Upper lobe of left lung (tissue), 6 donors: Measurements from ENCODE around the gene UXS1. TPM values are rescaled to one million over a fixed set of nuclear protein-coding genes. Genes with fewer than 3 reads are reported as not detected.
A peak's percentile ranks its signal among the peaks of the same experiment; 100 is the strongest.
"Not testable (repeated sequence)": the region's sequence is repeated elsewhere in the genome, so short reads cannot be mapped to it uniquely, and the experiment has no call there.

ENCODE experiments used
- ATAC-seq, 2 donors: fragments of 200-7000 bp; cut with Tn5 transposase; one replicate each; pipeline ENCODE4 v1.9.1; 2022; ENCODE audit warnings: mild to moderate bottlenecking in 2 of 2, moderate library complexity in 2 of 2; ENCODE audit not compliant: low FRiP score in 2 of 2
- DNase-seq, 2 donors: peaks; one replicate each; pipeline ENCODE4 v3.0.0-alpha.2; 2019 to 2020
- H3K27ac ChIP-seq, 4 donors: fragments of 200-600 bp; sonication (generic); one replicate each; pipeline ENCODE4 v1.5.1; 2016 to 2019
- H3K27me3 ChIP-seq, 4 donors: fragments of 200-600 bp; sonication (generic); one replicate each; pipeline ENCODE4 v1.5.1; 2017 to 2019
- H3K36me3 ChIP-seq, 4 donors: fragments of 200-600 bp; sonication (generic); one replicate each; pipeline ENCODE4 v1.5.1; 2016 to 2019
- H3K4me1 ChIP-seq, 4 donors: fragments of 200-600 bp; sonication (generic); one replicate each; pipeline ENCODE4 v1.5.1; 2018 to 2019
- H3K4me3 ChIP-seq, 4 donors: fragments of 200-600 bp; sonication (generic); one replicate each; pipeline ENCODE4 v1.5.1; 2017 to 2019; ENCODE audit warnings: mild to moderate bottlenecking in 2 of 4, moderate library complexity in 1 of 4
- H3K9me3 ChIP-seq, 4 donors: fragments of 200-600 bp; sonication (generic); one replicate each; pipeline ENCODE4 v1.5.1; 2018 to 2019
- EP300 ChIP-seq, 4 donors: sonication (generic); formaldehyde crosslinking; IDR thresholded peaks; one replicate each; pipeline ENCODE4 v1.5.1; 2017; ENCODE audit warnings: antibody characterized with exemption in 4 of 4, control low read depth in 2 of 4
- POLR2A ChIP-seq, 4 donors: fragments of 450-650 bp; IDR thresholded peaks; one replicate each; pipeline ENCODE4 v1.5.1; 2016 to 2017; ENCODE audit warnings: antibody characterized with exemption in 4 of 4, mild to moderate bottlenecking in 2 of 4
- POLR2AphosphoS5 ChIP-seq, 2 donors: sonication (generic); formaldehyde crosslinking; IDR thresholded peaks; one replicate each; pipeline ENCODE4 v1.5.1; 2017; ENCODE audit warnings: antibody characterized with exemption in 2 of 2
- WGBS, 2 donors: methylation state at CpG; one replicate each; pipeline ENCODE4 v1.1.5; 2017 to 2018; 5-methylcytosine and 5-hydroxymethylcytosine counted together
- total RNA-seq, 6 donors: library from RNA; depleted of rRNA in 4 of 6; stranded (reverse); fragments of >200 nt in 4 of 6; gene quantifications; one replicate each; pipeline versions ENCODE4 v1.1.0 to v1.2.1, GENCODE V29; 2016 to 2021
- TF ChIP-seq, protein P1 (sequence below), 6 experiments: fragments of 450-650 bp in 4 of 6; fragments of 200-600 bp in 2 of 6; sonication (generic) in 2 of 6; IDR thresholded peaks; one replicate each; pipeline ENCODE4 v1.5.1; 2016 to 2019; ENCODE audit warnings: antibody characterized with exemption in 6 of 6
- donor health status: DM: no; HTN: no; CAD: no; lungs with moderate emphysema.
- donor health status: DM: no; HTN: yes; CAD: no; lungs with severe emphysema.

The UXS1 gene
- 100 to 1,000 TPM in 3 of 6 donors, 10 to 100 TPM in 3; 53.1 to 183 (median 93.5) TPM for total RNA-seq

DNA sequence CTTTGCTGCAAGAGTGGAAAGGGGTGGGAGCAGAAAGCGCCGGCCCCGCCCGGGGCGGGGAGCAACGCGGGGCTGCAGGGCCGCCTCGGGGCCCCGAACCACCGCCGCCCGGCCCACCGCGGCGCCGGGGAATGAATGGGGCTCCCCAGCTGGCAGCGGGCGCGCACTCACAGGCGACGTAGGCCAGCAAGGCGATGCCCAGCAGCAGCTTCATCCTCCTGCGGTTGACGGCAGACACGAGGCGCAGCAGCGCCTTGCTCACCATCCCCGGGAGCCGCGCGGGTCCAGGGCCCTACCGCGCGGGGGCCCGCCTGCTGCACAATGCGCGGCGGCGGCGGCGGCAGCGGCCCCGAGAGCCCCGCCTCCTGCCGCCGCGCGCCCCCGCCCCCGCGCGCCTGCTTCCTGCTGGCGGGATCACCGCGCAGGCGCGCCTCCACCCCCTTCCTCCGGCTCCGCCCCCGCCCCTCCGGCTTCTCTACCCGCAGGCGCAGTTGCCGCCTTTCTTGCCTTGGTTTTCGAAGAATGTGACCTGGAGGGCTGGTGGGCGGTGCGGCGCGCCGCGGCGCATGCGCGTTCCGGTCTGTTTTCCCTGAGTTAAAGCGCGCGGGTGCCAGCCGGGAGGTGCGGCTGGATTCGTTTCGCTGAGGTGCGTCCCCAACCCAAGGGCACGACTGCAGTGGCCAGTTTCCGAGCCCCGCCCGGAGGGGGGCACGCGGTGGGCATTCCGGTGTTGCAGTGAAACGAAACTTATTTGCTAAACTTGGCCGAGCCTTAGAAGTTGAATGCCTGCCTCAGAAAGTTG, at the start of gene UXS1:
TSS of gene UXS1 (minus strand) at position 325 of the 802 bp plus-strand sequence. CDS start at position 265, 60 bp downstream.
- peak within 1 kb of the TSS; percentile 81 to 95 (median 90) for H3K27ac ChIP-seq
- no peaks in the 10 kb centered on the region for H3K36me3 ChIP-seq
- H3K9me3 ChIP-seq: no peaks in the 10 kb centered on the region
- peak; percentile 99 to 100 for DNase-seq
- H3K4me1 ChIP-seq: peaks cover 19 to 42% (median 29%) of the 10 kb centered on the region in 4 donors
- H3K4me3 ChIP-seq: peak within 1 kb of the TSS; percentile 90 to 97 (median 96)
- WGBS, 2 donors: 0% methylated on average over 2 to 26 of the region's 93 CpGs
- TF ChIP-seq, protein P1, sequence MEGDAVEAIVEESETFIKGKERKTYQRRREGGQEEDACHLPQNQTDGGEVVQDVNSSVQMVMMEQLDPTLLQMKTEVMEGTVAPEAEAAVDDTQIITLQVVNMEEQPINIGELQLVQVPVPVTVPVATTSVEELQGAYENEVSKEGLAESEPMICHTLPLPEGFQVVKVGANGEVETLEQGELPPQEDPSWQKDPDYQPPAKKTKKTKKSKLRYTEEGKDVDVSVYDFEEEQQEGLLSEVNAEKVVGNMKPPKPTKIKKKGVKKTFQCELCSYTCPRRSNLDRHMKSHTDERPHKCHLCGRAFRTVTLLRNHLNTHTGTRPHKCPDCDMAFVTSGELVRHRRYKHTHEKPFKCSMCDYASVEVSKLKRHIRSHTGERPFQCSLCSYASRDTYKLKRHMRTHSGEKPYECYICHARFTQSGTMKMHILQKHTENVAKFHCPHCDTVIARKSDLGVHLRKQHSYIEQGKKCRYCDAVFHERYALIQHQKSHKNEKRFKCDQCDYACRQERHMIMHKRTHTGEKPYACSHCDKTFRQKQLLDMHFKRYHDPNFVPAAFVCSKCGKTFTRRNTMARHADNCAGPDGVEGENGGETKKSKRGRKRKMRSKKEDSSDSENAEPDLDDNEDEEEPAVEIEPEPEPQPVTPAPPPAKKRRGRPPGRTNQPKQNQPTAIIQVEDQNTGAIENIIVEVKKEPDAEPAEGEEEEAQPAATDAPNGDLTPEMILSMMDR (IDR thresholded peaks at IDR 0.05): peak in 1 of 6 experiments; percentile 35
- TF ChIP-seq POLR2AphosphoS5 (IDR thresholded peaks at IDR 0.05) (peak in 1 of 2 donors; percentile 86), EP300 (IDR thresholded peaks at IDR 0.05) (peak in 1 of 4 donors; percentile 63), POLR2A (IDR thresholded peaks at IDR 0.05) (peak in 3 of 4 donors; percentile 25 to 76 (median 45))
- no peaks in the 10 kb centered on the region for H3K27me3 ChIP-seq
- peak; percentile 94 to 95 for ATAC-seq

DNA sequence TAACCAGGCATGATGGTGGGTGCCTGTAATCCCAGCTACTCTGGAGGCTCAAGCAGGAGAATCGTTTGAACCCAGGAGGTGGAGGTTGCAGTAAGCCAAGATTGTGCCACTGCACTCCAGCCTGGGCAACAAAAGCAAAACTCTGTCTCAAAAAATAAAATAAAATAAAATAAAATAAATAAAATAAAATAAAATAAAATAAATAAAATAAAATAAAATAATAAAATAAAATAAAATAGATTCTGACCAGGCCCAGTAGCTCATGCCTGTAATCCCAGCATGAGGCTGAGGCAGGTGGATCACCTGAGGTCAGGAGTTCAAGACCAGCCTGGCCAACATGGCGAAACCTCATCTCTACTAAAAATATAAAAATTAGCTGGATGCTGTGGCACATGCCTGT, 45.4 kb upstream of the UXS1 start:
- peaks cover 3 to 23% (median 14%) of the 10 kb centered on the region in 4 donors for H3K9me3 ChIP-seq
- DNase-seq, H3K27me3 ChIP-seq, ATAC-seq, H3K4me1 ChIP-seq, H3K4me3 ChIP-seq, H3K36me3 ChIP-seq, H3K27ac ChIP-seq: not testable (repeated sequence)
- 93 to 95% methylated on average over 2 of the region's 2 CpGs for WGBS, 2 donors

DNA sequence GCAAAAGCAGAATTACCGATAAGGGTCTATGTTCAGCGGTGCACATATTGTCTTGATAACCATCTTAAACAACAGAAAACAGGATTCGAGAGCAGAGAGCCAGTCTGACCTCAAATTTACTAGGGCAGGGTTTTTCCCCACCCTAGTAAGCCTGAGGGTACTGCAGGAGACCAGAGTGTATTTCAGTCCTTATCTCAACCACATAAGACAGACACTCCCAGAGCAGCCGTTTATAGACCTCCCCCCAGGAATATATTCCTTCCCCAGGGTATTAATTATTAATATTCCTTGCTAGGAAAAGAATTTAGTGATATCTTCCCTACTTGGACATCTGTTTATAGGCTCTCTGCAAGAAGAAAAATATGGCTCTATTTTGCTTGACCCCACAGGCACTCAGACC, 41.3 kb upstream of the UXS1 start:
- not testable (repeated sequence) for H3K27me3 ChIP-seq, H3K4me3 ChIP-seq, H3K4me1 ChIP-seq, H3K36me3 ChIP-seq, ATAC-seq, H3K27ac ChIP-seq, DNase-seq
- H3K9me3 ChIP-seq: peaks cover 3 to 20% (median 14%) of the 10 kb centered on the region in 4 donors
- WGBS, 2 donors: 90 to 93% methylated on average over 4 of the region's 4 CpGs

DNA sequence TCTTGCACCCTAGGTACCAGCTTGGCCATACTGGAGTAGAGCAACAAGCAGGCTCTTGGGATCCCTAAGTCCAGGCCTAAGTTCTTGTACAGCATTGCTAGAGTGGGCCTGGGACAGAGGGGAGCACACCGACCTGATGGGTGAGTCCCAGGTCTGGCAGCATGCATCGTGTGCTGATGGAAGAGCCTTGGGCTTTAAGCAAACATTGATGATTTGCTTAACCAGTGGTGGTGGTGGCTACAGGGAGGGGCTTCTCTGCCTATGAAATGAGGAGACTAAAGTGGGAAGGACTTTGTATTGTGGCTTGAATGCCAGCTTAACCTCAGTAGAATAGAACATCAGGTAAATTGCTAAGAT, 39.2 kb upstream of the UXS1 start:
- peaks cover 3 to 20% (median 14%) of the 10 kb centered on the region in 4 donors for H3K9me3 ChIP-seq
- TF ChIP-seq EP300 (IDR thresholded peaks at IDR 0.05) (no peak), POLR2A (IDR thresholded peaks at IDR 0.05) (no peak), POLR2AphosphoS5 (IDR thresholded peaks at IDR 0.05) (no peak)
- TF ChIP-seq, protein P1 (IDR thresholded peaks at IDR 0.05): no peak
- H3K27ac ChIP-seq: no peak overlapping the region
- H3K4me3 ChIP-seq: no peak overlapping the region
- no peak for DNase-seq
- peak in 1 of 2 donors; percentile 26 for ATAC-seq
- H3K4me1 ChIP-seq: no peaks in the 10 kb centered on the region
- H3K36me3 ChIP-seq: no peaks in the 10 kb centered on the region
- H3K27me3 ChIP-seq: no peaks in the 10 kb centered on the region
- 65 to 74% methylated on average over 2 of the region's 2 CpGs for WGBS, 2 donors

DNA sequence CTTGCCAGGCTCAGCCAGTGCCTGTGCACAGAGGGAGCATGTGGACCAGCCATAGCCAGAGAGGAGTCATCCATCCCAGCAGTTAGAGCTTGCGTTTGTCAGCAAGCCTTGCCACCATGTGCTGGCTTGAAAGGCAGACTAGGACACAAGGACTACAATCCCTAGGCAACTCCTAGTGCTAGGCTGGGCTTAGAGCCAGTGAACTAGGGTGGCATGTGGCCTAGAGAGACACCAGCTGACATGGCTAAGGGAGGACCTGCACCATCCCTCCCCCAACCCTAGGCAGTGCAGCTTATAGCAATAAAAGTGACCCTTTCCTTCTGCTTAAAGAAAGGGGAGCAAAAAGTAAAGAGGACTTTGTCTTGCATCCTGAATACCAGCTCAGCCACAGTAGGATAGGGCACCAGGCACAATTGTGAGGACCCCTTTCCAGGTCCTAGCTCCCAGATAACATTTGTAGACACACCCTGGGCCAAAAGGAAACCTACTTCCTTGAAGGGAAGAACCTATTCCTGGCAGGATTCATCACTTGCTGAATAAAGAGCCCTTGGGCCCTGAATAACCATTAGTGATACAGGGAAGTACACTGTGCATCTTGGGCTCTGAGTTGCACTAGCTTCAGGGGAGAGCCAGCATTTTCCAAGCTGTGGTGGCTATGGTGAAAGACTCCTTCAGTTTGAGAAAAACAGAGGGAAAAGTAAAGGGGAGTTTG, 38.7 kb upstream of the UXS1 start:
- no peaks in the 10 kb centered on the region for H3K27me3 ChIP-seq
- H3K36me3 ChIP-seq: no peaks in the 10 kb centered on the region
- DNase-seq (no peak), ATAC-seq (no peak)
- no peaks in the 10 kb centered on the region for H3K4me1 ChIP-seq
- H3K4me3 ChIP-seq: no peak overlapping the region
- TF ChIP-seq POLR2AphosphoS5 (IDR thresholded peaks at IDR 0.05) (no peak), POLR2A (IDR thresholded peaks at IDR 0.05) (no peak), EP300 (IDR thresholded peaks at IDR 0.05) (no peak)
- TF ChIP-seq, protein P1 (IDR thresholded peaks at IDR 0.05): no peak
- WGBS, 2 donors: 71 to 86% methylated on average over 1 of the region's 1 CpG
- no peak overlapping the region for H3K27ac ChIP-seq
- H3K9me3 ChIP-seq: peaks cover 3 to 20% (median 14%) of the 10 kb centered on the region in 4 donors
